Activated B cell treated with CpG ODN at 0.5 μM for 24 hours (primary cell): ENCODE measurements around the gene CCT8L2. TPM values are rescaled to one million over a fixed set of nuclear protein-coding genes. Genes with fewer than 3 reads are reported as not detected.
"Not testable (repeated sequence)": the region's sequence is repeated elsewhere in the genome, so short reads cannot be mapped to it uniquely, and the experiment has no call there.

ENCODE experiments used
- ATAC-seq: fragments of 200-7000 bp; cut with Tn5 transposase; one replicate; pipeline ENCODE4 v1.10.0; 2021; ENCODE audit warnings: low read depth, mild to moderate bottlenecking, moderate library complexity
- CTCF ChIA-PET: fragments of 350-600 bp; sonication (Branson Sonifier 250); formaldehyde crosslinking; loops from one replicate; lab custom pipeline; 2021; ENCODE audit warnings: antibody characterized with exemption; lab: Charles Lee
- POLR2A ChIA-PET: fragments of 350-600 bp; sonication (Branson Sonifier 250); formaldehyde crosslinking; loops from one replicate; lab custom pipeline; 2021; ENCODE audit warnings: antibody characterized with exemption; lab: Charles Lee
- DNase-seq: peaks from one replicate; pipeline ENCODE4 v3.0.0; 2022
- H3K27ac Mint-ChIP-seq: one replicate; pipeline ENCODE4 v1.8.0; 2020; ENCODE audit warnings: mixed read lengths
- H3K27me3 Mint-ChIP-seq: one replicate; pipeline ENCODE4 v1.8.0; 2021; ENCODE audit warnings: mixed read lengths
- H3K36me3 Mint-ChIP-seq: one replicate; pipeline ENCODE4 v1.8.0; 2021; ENCODE audit warnings: low read depth, mixed read lengths
- H3K4me1 Mint-ChIP-seq: one replicate; pipeline ENCODE4 v1.8.0; 2021; ENCODE audit warnings: mixed read lengths
- H3K4me3 Mint-ChIP-seq: one replicate; pipeline ENCODE4 v1.8.0; 2020; ENCODE audit warnings: mild to moderate bottlenecking, mixed read lengths
- H3K9me3 Mint-ChIP-seq: one replicate; pipeline ENCODE4 v1.8.0; 2020; ENCODE audit warnings: mixed read lengths
- intact Hi-C: fragments of 100-400 bp; cut with micrococcal nuclease; formaldehyde crosslinking; loops from one replicate; pipeline ENCODE4 v1.15.1; 2024
- total RNA-seq: library from RNA; stranded (reverse); gene quantifications from 2 replicates; pipeline ENCODE4 v1.2.3, GENCODE V29; 2022
- TF ChIP-seq, protein P1 (sequence below): fragments of 200-600 bp; IDR thresholded peaks from one replicate; pipeline ENCODE4 v1.8.0; 2022; ENCODE audit warnings: antibody characterized with exemption, mild to moderate bottlenecking

The CCT8L2 gene
- total RNA-seq, 1 donor from 2014 or later = not detected

DNA sequence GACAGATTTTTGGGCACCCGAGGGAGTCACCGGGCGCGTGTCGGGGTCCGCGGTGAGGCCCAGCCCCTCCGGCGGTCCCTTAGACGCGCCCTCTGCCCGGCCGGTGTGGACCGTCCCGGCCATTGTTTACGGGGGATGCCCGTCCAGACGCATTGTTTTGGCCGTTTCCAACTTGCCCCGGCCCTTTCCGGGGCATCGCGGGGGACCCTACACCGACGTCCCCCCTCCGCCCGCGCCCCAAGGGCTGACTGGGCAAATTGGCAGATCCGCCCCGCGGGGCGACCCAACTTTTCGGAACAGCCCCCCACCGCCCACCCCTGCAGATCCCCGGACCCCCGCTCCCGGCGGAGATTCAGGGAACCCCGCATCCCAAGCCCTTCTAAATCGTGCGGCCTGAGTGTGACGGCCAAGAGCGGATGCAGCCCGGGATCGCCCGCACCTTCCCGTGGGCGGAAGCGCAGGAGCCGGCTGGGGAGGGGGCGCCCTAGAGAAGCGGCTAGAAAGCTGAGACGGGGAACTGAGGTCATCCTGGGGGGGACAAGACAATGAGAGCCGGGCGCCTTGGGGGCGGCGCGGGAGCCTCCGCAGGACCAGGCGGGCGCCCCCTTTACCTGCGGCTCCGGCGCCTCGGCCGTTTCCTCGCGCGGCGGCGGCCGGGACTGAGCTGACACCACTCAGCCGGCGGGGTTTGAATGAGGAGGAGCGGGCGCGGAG lies 17.1 kb upstream of the CCT8L2 start:
- no peaks in the 10 kb centered on the region for H3K4me1 Mint-ChIP-seq
- no peaks in the 10 kb centered on the region for H3K36me3 Mint-ChIP-seq
- TF ChIP-seq, protein P1, sequence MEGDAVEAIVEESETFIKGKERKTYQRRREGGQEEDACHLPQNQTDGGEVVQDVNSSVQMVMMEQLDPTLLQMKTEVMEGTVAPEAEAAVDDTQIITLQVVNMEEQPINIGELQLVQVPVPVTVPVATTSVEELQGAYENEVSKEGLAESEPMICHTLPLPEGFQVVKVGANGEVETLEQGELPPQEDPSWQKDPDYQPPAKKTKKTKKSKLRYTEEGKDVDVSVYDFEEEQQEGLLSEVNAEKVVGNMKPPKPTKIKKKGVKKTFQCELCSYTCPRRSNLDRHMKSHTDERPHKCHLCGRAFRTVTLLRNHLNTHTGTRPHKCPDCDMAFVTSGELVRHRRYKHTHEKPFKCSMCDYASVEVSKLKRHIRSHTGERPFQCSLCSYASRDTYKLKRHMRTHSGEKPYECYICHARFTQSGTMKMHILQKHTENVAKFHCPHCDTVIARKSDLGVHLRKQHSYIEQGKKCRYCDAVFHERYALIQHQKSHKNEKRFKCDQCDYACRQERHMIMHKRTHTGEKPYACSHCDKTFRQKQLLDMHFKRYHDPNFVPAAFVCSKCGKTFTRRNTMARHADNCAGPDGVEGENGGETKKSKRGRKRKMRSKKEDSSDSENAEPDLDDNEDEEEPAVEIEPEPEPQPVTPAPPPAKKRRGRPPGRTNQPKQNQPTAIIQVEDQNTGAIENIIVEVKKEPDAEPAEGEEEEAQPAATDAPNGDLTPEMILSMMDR = no peak
- H3K4me3 Mint-ChIP-seq = no peak overlapping the region
- ATAC-seq (no peak), DNase-seq (no peak)
- ChIA-PET POLR2A (no interaction called here), CTCF (no interaction called here)
- H3K9me3 Mint-ChIP-seq = no peaks in the 10 kb centered on the region
- intact Hi-C loops = no loop called here
- peaks cover 35% of the 10 kb centered on the region for H3K27me3 Mint-ChIP-seq
- no peak overlapping the region for H3K27ac Mint-ChIP-seq

DNA sequence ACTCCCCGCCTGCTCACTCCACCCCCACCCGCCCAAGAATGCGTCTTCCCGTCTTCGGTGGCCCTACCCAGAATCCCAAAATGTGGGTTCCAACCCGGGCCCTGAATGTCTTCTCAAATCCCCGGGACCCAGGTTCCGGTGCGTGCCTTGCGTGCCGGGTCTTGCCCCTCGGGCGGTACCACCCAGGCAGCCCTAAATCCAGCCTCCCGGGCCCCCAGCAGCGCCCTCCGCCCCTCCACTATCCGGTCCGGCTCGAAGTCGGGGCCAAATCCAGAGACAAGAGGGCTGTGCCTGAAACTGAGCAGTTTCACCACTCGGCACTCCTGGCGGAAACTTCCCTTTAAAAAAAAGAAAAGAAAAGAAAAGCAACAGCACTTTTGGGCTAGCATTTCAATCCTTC lies 16.3 kb upstream of the CCT8L2 start:
- Mint-ChIP-seq H3K4me1 (no peaks in the 10 kb centered on the region), H3K27me3 (peaks cover 35% of the 10 kb centered on the region), H3K9me3 (no peaks in the 10 kb centered on the region), H3K27ac (no peak overlapping the region), H3K36me3 (no peaks in the 10 kb centered on the region), H3K4me3 (no peak overlapping the region)
- CTCF ChIA-PET = no interaction called here
- intact Hi-C loops = no loop called here
- POLR2A ChIA-PET = no interaction called here
- DNase-seq = no peak
- no peak for ATAC-seq
- TF ChIP-seq, protein P1 = no peak

DNA sequence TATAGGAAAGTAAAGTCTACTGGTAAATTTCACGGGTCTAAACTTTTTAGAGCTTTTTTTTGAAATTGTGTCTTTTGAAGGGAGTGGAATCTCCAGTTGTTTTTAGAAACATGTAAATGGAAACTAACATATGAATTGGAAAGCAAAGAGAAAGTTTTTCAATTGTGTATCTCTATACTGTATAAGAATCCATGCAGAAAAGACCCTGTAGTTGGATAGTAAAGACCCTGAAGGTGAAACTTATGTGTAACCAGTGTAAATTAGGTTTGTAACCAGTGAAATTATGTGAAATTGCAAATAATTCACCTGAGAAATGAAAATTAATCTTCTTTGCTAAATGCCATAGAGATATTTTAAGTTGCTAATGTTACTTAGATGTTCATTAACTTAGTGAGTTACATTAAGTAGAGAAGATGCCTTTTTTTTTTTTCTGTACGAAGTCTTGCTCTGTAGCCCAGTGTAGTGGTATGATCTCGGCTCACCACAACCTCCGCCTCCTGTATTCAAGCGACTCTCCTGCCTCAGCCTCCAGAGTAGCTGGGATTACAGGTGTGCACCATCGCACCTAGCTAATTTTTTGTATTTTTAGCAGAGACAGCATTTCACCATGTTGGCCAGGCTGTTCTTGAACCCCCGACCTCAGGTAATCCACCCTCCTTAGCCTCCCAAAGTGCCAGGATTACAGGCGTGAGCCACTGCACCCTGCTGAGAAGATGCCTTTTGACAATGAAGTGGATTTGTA lies 11.8 kb upstream of the CCT8L2 start:
- H3K36me3 Mint-ChIP-seq, H3K27ac Mint-ChIP-seq, POLR2A ChIA-PET, CTCF ChIA-PET, ATAC-seq, H3K4me3 Mint-ChIP-seq, intact Hi-C loops, DNase-seq, H3K4me1 Mint-ChIP-seq, H3K9me3 Mint-ChIP-seq: not testable (repeated sequence)
- peaks cover 34% of the 10 kb centered on the region for H3K27me3 Mint-ChIP-seq

DNA sequence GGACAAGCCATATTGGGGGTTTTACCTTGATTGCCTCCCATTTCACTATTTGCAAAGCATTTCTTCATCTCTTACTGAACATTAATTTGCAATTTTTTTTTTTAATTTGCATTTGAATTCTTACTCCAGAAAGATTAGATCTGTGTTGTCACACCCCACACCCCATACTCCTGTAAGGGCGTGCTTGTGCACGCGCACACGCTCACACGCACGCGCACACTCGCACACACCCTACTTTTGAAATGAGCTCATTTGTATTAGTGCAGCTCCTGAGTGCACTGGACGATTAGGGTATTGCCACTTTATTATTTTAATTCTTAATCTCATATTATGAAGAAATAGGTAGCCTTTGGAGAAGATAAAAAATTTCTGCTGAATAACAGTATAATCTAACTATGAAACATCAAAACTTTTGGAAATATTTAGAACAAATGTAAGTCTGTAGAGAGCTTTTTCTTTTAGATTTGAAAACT lies 11.2 kb upstream of the CCT8L2 start:
- H3K27ac Mint-ChIP-seq, H3K4me3 Mint-ChIP-seq, CTCF ChIA-PET, H3K4me1 Mint-ChIP-seq, intact Hi-C loops, POLR2A ChIA-PET, H3K9me3 Mint-ChIP-seq, H3K36me3 Mint-ChIP-seq, DNase-seq: not testable (repeated sequence)
- H3K27me3 Mint-ChIP-seq = peaks cover 33% of the 10 kb centered on the region
- peak; percentile 31 for ATAC-seq

DNA sequence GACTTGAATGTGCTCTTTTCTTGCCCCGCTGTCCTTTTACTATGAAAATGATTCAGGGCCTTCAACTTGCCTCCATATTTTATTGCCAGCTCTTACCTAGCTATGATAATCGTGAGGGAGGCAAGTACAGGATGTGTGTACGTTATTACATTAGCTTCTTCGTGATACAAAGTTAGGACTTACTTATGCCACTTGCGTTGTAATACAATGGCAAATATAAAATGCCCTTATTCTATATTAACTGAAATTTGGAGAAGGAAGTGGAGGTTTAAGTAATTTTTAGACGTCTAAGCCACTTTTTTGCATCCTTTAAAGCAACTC lies 10.8 kb upstream of the CCT8L2 start:
- Mint-ChIP-seq H3K9me3 (no peaks in the 10 kb centered on the region), H3K27me3 (peaks cover 29% of the 10 kb centered on the region), H3K36me3 (no peaks in the 10 kb centered on the region), H3K4me1 (peaks cover 7% of the 10 kb centered on the region), H3K4me3 (no peak overlapping the region), H3K27ac (no peak overlapping the region)
- intact Hi-C loops = no loop called here
- ChIA-PET POLR2A (no interaction called here), CTCF (no interaction called here)
- ATAC-seq (no peak), DNase-seq (no peak)
- TF ChIP-seq, protein P1 = no peak

DNA sequence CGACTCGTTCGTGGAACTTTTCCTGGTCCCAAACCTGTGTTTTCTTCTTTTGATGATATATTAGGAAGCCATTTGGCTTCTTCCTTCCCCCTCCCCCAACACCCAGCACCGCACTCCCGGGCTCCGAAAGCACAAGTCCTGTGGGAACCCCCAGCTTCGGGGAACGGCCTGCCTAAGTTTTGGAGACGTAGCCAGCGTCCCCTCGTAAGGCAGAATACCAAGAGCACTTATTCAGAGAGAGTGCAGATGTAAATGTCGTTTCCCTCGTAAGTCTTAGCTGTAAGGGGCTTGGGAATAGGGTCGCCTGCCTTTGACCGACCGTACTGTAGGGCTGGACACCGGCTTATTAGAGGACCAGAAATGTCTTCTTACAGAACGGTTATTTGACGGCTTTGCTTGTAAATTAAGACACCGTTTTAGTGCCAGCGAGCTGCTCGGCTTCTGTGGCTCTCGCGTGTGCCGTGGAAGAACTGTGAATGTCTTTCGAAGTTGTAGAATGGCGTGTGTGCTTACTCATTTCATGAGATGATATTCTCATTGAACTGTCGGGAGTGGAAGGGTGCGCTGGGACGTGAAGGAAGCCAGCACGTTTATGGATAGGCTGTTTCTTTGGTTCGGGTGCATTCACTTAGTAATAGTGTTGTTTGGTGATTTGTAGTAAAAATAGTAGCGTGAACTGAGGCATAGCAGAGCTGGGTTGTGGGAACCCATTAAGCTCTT lies 10.3 kb upstream of the CCT8L2 start:
- POLR2A ChIA-PET, DNase-seq, H3K9me3 Mint-ChIP-seq, CTCF ChIA-PET, H3K36me3 Mint-ChIP-seq, H3K27ac Mint-ChIP-seq, H3K4me1 Mint-ChIP-seq, intact Hi-C loops: not testable (repeated sequence)
- H3K4me3 Mint-ChIP-seq = peak overlapping the region; percentile 61
- H3K27me3 Mint-ChIP-seq = peaks cover 25% of the 10 kb centered on the region
- ATAC-seq = peak; percentile 37

DNA sequence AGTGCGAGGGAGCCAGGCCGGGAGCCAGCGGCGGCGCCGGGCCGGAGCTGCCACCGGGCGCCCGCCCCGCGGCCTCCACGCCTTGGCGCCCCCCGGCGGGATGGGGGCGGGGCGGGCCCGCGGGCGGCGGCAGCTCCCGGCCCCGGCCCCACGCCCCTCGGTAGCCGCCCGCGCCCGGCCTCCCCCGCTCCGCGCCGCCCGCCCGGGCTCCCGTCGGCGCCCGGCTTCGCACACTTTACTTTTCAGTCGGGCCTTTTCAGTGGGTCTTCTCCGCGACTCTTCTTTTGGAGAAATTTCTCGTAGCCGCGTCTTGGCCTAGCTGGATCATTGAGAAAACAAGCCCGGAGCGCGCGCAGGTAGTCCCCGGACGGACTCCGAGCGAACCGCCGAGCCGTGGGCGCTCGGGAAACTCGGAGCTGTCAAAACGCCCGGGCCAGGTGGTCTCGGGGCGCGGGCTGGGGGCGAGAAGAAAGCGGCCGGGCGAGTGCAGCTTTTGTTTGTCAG lies 9.7 kb upstream of the CCT8L2 start:
- H3K36me3 Mint-ChIP-seq, intact Hi-C loops, POLR2A ChIA-PET, H3K27ac Mint-ChIP-seq, H3K4me1 Mint-ChIP-seq, ATAC-seq, CTCF ChIA-PET, DNase-seq, H3K9me3 Mint-ChIP-seq: not testable (repeated sequence)
- peak overlapping the region; percentile 61 for H3K4me3 Mint-ChIP-seq
- H3K27me3 Mint-ChIP-seq = peaks cover 25% of the 10 kb centered on the region
